NCI-H748 (cell line): ENCODE results near the gene ZNF628.
"Not testable (repeated sequence)": the region's sequence is repeated elsewhere in the genome, so short reads cannot be mapped to it uniquely, and the experiment has no call there.

Experiments
- DNase-seq: peaks from one replicate; lab custom pipeline; 2025; ENCODE audit not compliant: unreplicated experiment; lab: John Stamatoyannopoulos, UW

The ZNF628 gene

DNA sequence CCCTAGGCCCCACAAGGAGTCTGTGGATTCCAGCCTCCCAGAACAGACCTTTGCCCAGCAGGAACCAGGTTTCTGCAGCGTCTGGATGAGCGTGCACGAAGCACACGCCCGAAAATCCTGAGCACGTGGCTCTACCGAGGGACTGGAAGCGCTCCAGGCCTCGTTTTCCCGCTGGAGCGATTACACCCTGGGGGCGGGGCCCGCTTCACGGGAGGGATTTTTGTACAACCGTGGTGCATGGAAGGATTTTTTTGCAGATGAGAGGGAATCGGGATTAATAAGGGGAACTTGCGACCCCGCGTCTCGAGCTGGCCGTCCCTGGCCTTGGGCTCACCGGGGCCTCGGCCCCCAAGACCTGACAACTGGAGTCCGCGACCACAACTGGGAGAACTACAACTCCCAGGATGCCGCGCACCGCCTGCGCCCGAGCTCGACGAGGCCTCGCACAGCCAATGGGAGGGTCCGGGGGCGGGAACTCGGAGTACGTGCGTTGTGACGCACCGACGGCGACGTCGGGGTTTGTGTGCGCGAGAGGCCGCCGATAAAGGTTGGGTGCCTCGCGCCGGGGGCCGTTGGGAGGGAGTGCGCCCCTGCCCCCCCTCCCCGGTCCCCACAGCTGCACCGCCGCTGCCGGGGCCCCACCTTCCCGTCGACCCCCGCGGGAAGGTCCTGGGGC, at the start of gene ZNF628:
ZNF628 (plus strand) TSS at position 518 of the 676 bp plus-strand sequence. CDS start 3,294 bp downstream, outside the sequence.
- DNase-seq, result peak; percentile 100

DNA sequence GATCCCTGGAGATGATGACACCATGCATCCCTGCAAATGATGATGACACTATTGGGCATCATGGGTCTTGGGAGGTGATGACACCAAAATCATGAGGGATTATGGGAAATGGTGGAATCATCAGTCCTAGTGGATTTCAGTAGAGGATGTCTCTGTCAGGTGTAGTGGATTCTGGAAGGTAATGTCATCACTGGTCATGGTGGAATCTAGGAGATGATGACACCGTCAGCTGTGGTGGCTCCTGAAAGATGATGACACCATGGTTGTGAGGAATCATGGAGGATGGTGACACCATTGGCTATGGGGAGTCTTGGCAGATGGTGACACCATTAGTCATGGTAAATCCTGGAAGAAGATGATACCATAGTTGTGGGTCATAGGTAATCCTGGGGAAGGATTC, 45.2 kb upstream of the ZNF628 start:
- DNase-seq, result no peak

- DNase-seq, result no peak
Observed at GRCh38 chr19:55432241-55432959, 44.0 kb upstream of the ZNF628 start.

- no peak for DNase-seq
Observed at GRCh38 chr19:55433292-55433691, 43.1 kb upstream of the ZNF628 start.

- no peak for DNase-seq
Observed at GRCh38 chr19:55434356-55434919, 42.0 kb upstream of the ZNF628 start.

- no peak for DNase-seq
Observed at GRCh38 chr19:55435020-55435419, 41.4 kb upstream of the ZNF628 start.

GRCh38 chr19:55436847-55437246, 39.6 kb upstream of the ZNF628 start:
- no peak for DNase-seq

DNA sequence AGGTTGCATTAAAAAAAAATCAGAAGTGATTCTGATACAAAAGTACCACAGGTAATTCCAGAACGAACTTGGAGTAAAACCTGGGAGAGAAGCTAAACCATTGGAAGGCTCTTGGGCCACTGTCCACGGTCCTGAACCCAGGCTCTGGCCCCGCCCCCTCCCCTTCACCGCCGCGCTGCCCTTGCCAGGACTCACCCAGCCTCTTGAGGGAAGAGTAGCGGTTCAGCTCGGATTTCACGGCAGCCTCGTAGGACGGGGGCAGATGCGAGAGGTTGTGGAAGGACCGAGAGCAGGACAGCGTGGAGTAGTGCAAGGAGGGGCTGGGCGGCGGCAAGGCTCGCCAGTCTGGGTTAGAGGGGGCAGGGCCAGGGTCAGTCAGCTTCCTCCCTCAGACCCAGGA, 39.0 kb upstream of the ZNF628 start:
- DNase-seq, result peak; percentile 44

GRCh38 chr19:55439052-55439451, 37.4 kb upstream of the ZNF628 start:
- no peak for DNase-seq

DNA sequence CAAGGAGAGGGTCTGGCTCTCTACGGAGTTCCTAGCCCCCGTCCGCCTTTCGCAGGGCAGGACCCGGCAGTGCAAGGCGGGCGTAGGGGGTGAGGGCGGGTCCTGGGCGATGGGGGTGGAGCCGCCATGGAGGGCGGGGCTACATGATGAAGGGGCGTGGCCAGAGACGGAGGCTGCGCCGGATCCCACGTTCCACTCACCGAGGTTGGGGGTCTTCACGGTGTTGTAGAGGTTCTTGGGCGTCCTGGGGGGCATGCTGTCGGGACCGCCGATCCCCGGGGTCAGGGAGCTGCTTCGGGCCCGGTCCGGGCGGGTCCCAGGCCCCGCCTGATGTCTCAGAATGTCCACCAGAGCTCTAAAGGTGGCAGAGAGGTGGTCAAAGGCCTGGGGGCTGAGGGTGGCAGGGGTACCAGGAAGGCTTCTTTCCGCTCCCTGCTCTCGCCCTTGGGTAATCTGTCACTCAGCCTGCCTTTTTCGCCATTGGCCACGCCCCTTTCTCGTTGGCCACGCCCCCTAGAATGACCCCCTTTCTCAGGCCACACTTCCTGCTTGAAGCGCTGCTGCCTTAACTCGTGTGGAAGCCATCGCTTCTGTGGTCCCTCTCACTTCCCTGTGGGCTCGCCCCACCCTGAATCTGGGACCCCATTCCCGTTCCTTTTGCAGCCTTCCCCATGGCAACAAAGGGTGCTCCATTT, 35.9 kb upstream of the ZNF628 start:
- DNase-seq, result no peak

- DNase-seq, result no peak
Observed at GRCh38 chr19:55441319-55441691, 35.1 kb upstream of the ZNF628 start.

- DNase-seq, result peak; percentile 88
Observed at GRCh38 chr19:55441692-55442321, 34.6 kb upstream of the ZNF628 start.

DNA sequence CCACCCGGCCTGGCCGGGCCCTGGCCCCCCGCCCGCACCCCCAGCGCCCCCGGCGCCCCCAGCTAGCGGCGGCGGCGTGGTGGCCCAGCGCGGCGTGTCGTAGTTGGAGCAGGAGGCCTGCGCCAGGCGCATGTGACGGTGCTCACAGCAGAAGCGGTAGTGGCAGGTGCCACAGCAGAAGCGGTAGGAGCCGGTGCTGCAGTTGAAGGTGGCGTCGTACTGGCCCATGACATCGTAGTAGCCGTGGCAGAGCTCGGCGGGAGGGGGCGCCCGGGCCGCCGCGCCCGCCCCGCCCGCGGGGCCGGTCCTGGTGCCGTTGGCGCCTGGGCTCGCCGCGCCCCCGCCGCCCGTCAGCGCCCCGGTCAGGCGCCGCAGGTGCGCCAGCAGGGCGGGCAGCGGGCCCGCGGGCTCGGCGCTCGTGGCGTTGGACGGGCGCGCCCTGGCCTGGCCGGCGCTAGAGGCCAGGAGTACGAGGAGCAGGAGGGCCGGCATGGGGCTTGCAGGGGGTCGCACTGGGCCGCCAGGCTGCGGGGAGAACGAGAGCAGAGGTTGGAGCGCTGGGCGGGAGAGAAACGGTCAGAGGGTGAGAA, 34.0 kb upstream of the ZNF628 start:
- peak; percentile 77 for DNase-seq

DNA sequence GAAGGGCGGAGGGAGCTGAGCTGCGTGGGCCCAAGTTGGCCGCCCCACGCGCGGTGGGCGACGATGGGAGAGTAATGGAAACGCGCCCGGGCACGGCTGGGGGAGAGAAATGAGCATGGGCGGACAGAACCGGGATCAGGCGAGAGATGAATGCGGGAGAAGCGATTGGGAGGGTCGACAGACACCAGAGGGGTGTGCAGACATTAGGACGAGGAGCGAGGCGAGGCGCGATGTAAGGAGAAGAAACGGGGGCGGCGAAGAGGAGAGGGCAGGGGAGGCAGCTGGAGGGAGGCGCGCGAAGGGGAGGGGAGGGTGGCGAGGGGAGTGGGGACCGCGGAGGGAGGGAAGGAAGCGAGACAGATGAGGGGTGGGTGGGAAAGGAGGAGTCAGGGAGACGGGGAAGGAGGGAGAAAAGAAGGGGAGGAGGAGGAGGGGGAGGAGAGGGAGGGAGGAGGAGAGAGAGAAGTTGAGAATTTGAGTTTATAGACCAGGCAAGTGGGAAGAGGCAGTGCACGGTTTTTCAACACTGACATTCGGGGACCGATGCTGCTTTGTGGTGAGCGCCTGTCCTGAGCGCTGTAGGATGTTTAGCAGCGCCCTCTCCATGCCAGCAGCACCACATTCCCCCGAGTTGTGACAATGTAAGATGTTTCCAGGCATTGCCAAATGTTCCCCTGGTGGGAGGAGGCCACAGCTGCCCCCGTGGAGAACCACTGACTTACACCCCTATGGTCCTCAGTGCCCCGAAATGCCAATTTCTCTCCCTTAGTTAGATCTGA, 33.2 kb upstream of the ZNF628 start, which contains the start of gene SHISA7:
SHISA7 (minus strand) TSS at position 256 of the 779 bp plus-strand sequence. CDS start 437 bp downstream, outside the sequence.
- peak; percentile 75 for DNase-seq

DNA sequence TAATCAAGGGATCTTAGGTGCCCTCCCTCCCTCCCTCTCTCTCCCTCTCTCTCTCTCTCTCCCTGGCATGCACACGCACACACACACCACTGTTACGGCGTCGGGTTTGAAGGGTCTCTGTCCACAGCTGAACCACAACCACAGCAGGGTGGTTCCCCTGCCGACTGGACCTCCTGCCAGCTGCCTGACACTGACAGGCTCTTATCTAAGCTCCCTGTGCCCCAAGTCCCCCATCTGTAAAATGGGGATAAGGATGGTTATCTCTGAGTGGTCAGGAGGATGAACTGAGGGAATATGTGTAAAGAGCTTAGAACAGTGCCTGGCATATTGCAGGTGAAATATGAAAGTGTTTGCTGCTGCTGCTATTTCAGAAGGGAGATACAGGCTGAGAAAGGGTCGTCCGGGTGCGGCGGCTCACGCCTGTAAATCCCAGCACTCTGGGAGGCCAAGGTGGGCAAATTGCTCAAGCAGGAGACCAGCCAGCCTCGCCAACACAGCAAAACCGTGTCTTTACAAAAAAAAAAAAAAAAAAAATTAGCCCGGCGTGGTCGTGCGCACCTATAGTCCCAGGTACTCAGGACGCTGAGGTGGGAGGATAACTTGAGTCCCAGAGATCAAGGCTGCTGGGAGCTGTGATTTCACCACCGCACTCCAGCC, 32.5 kb upstream of the ZNF628 start:
- no peak for DNase-seq

GRCh38 chr19:55444646-55445045, 31.8 kb upstream of the ZNF628 start:
- no peak for DNase-seq

- no peak for DNase-seq
Observed at GRCh38 chr19:55446060-55446459, 30.4 kb upstream of the ZNF628 start.

DNA sequence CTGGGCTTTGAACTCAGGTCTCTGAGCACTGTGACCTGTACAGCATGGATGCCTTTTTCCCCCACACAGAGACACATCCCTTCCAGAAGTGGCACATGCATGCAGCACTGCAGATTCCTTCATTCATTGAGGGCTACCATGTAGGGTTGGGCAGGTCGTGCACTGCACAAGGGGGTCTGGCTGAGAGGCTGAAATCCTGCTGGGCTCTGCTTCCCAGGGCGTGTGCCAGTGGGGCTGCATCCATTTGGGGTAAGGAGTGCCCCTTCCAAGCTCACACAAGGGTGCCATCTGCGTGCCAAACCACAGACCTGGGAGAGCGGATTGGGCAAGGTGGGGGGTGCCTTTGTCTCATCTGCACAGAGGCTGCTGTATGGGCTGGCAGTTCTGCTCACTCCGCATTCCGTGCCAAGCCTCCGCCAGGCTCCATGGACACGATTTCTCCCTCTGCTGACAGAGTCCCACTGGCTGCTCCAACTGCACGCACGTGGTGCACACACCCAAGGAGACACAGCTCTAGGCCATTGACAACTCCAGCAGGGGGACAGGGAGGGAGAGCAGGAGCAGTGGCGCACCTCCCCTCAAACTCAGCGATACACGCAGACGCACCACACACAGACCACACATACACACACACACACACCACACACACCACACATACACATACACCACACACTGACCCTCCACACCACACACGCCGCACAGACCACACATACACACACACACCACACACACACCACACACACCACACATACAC, 28.8 kb upstream of the ZNF628 start:
- peak; percentile 80 for DNase-seq

GRCh38 chr19:55448175-55448490, 28.3 kb upstream of the ZNF628 start:
- not testable (repeated sequence) for DNase-seq
